ENCODE data around the gene CCM2. TPM values are rescaled to one million over a fixed set of nuclear protein-coding genes. Genes with fewer than 3 reads are reported as not detected.
"Not testable (repeated sequence)": the region's sequence is repeated elsewhere in the genome, so short reads cannot be mapped to it uniquely, and the experiment has no call there.

The CCM2 gene
- total RNA-seq, 1 donor from 2014 or later: 67.9 TPM

- DNase-seq (ENCODE audit: low read depth in 2 of 2): peak; percentile 99
Observed at GRCh38 chr7:44999245-45000092, 532 bp upstream of the CCM2 start.

- DNase-seq (ENCODE audit: low read depth in 2 of 2): peak; percentile 24 to 68
Observed at GRCh38 chr7:45001138-45001694, 1.2 kb downstream of the CCM2 start.

- no peak for DNase-seq (ENCODE audit: low read depth in 2 of 2)
Observed at GRCh38 chr7:45001826-45002225, 1.8 kb downstream of the CCM2 start.

- no peak for DNase-seq (ENCODE audit: low read depth in 2 of 2)
Observed at GRCh38 chr7:45003789-45004188, 3.8 kb downstream of the CCM2 start.

- no peak for DNase-seq (ENCODE audit: low read depth in 2 of 2)
Observed at GRCh38 chr7:45007106-45007505, 7.1 kb downstream of the CCM2 start.

GRCh38 chr7:45007571-45008328, 7.7 kb downstream of the CCM2 start:
- DNase-seq (ENCODE audit: low read depth in 2 of 2): no peak

- no peak for DNase-seq (ENCODE audit: low read depth in 2 of 2)
Observed at GRCh38 chr7:45013465-45013967, 13.5 kb downstream of the CCM2 start.

- peak; percentile 29 to 54 for DNase-seq (ENCODE audit: low read depth in 2 of 2)
Observed at GRCh38 chr7:45015313-45015712, 15.3 kb downstream of the CCM2 start.

GRCh38 chr7:45017253-45017652, 17.3 kb downstream of the CCM2 start:
- DNase-seq (ENCODE audit: low read depth in 2 of 2): peak in 1 of 2 donors; percentile 47

- DNase-seq (ENCODE audit: low read depth in 2 of 2): no peak
Observed at GRCh38 chr7:45020915-45021314, 20.9 kb downstream of the CCM2 start.

GRCh38 chr7:45021604-45022296, 21.7 kb downstream of the CCM2 start:
- DNase-seq (ENCODE audit: low read depth in 2 of 2): peak in 1 of 2 donors; percentile 71

GRCh38 chr7:45024126-45024744, 24.2 kb downstream of the CCM2 start:
- no peak for DNase-seq (ENCODE audit: low read depth in 2 of 2)

- DNase-seq (ENCODE audit: low read depth in 2 of 2): not testable (repeated sequence)
Observed at GRCh38 chr7:45025473-45025872, 25.5 kb downstream of the CCM2 start.

GRCh38 chr7:45026013-45026412, 26.0 kb downstream of the CCM2 start:
- no peak for DNase-seq (ENCODE audit: low read depth in 2 of 2)

GRCh38 chr7:45026984-45027773, 27.2 kb downstream of the CCM2 start:
- DNase-seq (ENCODE audit: low read depth in 2 of 2): peak in 1 of 2 donors; percentile 64

GRCh38 chr7:45027774-45028114, 27.7 kb downstream of the CCM2 start:
- DNase-seq (ENCODE audit: low read depth in 2 of 2): no peak

GRCh38 chr7:45028138-45028919, 28.3 kb downstream of the CCM2 start:
- DNase-seq (ENCODE audit: low read depth in 2 of 2): no peak

- no peak for DNase-seq (ENCODE audit: low read depth in 2 of 2)
Observed at GRCh38 chr7:45028920-45029344, 28.9 kb downstream of the CCM2 start.

GRCh38 chr7:45031829-45032228, 31.8 kb downstream of the CCM2 start:
- no peak for DNase-seq (ENCODE audit: low read depth in 2 of 2)

- no peak for DNase-seq (ENCODE audit: low read depth in 2 of 2)
Observed at GRCh38 chr7:45032421-45032820, 32.4 kb downstream of the CCM2 start.
